GM21528 (cell line): ENCODE results near the gene KIF1A.
"Not testable (repeated sequence)": the region's sequence is repeated elsewhere in the genome, so short reads cannot be mapped to it uniquely, and the experiment has no call there.

Experiments used
- ATAC-seq: cut with Tn5 transposase; IDR thresholded peaks from one replicate; pipeline ENCODE4 v1.9.1; 2021; ENCODE audit warnings: mild to moderate bottlenecking, moderate library complexity; ENCODE audit not compliant: unreplicated experiment, low FRiP score

KIF1A gene

DNA sequence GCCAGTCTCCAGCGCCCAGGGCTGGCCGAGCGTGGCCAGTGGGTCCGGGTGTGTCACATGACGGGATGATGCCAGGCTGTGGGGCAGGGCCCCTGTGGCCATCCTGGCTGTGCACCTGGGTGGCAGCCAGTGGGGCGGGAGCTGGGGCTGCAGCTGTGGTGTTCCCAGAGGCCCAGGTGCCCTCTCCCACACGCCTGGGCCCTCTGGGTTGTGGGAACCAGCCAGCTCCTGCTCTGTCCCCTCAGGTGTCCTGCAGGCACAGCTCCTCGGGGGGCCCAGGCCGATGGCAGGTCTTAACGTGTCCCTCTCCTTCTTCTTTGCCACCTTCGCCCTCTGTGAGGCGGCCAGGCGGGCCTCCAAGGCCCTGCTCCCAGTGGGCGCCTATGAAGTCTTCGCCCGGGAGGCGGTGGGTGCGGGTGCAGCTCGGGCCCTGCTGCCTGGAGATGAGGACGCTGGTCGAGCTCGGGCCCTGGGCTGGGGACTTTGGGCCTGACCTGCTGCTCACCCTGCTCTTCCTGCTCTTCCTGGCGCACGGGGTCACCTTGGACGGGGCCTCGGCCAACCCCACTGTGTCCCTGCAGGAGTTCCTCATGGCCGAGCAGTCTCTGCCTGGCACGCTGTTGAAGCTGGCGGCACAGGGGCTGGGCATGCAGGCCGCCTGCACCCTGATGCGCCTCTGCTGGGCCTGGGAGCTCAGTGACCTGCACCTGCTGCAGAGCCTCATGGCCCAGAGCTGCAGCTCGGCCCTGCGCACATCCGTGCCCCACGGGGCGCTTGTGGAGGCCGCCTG is 128.2 kb downstream of the KIF1A start, which contains the start of gene AQP12A:
TSS of gene AQP12A (plus strand) at position 236 of the 790 bp plus-strand sequence. CDS start at position 284, 48 bp downstream.
- ATAC-seq: not testable (repeated sequence)

DNA sequence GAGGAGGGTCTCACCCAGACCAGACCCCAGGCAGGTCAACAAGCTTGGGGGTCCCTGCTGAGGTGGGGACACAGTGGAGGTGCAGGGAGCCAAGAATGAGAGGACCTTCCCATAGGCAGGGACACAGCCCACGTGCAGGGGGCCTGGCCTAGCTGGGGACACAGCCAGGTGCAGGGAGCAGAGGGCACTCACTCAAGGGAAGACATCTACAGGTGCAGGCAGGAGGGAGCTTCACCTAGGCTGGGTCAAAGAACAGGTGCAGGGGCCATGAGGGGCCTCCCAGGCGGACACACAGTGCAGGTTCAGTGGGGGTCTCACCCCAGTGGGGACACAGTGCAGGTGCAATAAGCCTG is 129.0 kb downstream of the KIF1A start:
- not testable (repeated sequence) for ATAC-seq

GRCh38 chr2:240690421-240691074 is 129.5 kb downstream of the KIF1A start:
- not testable (repeated sequence) for ATAC-seq

DNA sequence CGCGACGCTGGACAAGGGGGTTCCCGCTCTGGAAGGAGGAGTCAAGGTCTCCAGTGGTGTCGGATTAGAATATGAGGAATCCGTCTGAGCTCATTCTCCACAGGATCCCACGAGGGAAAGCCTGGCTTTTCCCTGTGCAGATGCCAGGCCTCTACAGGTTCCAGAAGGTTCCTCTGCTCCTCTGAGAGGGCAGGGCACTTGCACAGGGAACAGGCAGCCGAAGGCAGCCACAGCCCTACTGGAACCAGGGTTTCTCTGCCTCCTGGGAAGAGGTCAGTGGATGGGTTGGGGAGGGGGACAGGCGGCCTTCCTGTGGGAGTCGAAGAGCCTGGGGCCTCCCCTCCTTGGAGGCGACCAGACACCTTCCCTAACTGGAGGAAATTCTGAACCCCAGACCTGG is 130.0 kb downstream of the KIF1A start:
- no peak for ATAC-seq

GRCh38 chr2:240688553-240688919 is 131.5 kb downstream of the KIF1A start:
- no peak for ATAC-seq

DNA sequence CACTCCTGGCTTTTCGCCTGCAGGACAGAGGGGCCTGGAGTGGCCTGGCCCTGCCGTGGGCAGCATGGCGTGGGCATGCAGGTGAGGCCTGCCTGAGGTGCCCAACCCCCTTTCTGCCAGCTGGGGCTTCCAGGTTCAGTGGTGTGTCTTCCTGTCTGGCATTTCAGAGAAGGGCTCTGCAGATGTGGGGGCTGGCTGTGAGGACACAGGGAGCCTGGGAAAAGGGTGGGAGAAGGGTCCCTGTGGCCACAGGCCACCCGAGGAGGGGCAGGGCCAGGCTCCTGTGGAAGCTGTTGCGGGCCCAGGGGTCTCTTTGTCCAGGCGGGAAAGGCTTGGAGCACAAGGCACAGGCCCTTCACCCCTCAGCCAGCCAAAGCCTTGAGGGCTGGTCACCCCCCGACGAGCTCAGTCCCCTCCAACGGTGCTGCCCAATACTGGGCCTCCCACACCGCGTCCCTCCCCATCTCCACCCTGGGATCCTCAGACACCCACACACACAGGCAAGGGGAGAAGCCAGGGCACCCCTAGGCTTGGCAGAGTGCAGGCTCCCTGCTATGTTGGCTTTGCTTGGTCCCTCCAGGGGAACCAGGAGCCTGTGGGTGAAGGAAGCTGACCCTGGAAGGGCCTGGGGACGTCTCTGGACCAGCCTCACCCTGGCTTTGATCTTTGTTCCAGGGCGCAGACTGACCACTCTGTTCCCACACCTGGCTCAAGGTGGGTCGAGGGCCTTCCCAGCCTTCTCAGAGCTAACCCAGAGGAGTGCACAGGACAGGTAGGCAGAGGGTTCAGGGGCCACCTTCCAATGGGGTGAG is 132.1 kb downstream of the KIF1A start:
- ATAC-seq: no peak

- ATAC-seq: no peak
Observed at GRCh38 chr2:240687045-240687740, 132.8 kb downstream of the KIF1A start.

DNA sequence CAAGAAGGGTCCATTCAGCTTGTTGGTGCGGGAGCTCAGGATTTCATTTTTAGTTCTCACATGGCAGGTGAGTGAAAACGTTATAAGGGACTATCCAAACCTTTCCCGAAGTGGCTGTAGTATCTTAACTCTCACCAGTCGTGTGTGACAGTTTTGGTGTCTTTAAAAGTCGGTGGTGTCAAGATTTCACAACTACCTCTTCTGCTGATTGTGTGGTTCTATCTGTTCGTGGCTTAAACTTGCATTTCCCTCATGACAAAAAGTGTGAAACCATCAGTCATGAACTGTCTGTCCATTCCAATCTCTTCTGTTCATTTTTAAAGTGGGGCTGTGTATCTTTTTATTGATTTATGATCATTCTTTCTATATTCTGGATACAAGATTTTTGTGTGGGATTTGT is 133.6 kb downstream of the KIF1A start:
- ATAC-seq: no peak

DNA sequence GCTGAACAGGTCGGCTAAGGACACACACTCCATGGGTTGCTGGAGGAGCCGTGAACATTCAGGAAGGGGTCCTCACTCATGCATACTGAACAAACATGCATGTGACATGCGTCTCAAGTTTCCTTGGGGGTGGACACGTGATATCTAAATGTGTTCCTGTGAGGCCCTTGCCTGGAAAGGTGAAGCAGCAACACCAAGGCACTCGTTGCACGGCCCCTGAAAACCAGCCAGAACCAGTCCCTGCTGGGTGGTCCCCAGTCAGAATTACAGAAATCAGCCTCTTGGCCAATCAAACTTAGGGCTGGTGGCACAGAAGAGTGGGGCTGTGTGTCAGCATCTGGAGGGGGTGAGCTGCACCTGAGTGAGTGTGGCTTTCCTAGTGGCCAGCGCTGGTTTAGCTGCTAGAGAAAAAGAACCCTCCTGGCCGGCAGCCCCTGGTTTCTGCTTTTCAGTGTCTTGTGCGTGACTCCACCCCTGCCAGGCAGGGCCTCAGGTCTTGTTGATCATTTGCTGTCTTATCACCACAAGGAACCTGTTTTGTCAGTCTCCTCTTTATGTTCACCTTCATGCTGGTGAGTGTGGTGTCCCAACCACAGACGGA is 134.1 kb downstream of the KIF1A start:
- ATAC-seq: no peak

GRCh38 chr2:240683980-240684728 is 135.9 kb downstream of the KIF1A start:
- not testable (repeated sequence) for ATAC-seq

DNA sequence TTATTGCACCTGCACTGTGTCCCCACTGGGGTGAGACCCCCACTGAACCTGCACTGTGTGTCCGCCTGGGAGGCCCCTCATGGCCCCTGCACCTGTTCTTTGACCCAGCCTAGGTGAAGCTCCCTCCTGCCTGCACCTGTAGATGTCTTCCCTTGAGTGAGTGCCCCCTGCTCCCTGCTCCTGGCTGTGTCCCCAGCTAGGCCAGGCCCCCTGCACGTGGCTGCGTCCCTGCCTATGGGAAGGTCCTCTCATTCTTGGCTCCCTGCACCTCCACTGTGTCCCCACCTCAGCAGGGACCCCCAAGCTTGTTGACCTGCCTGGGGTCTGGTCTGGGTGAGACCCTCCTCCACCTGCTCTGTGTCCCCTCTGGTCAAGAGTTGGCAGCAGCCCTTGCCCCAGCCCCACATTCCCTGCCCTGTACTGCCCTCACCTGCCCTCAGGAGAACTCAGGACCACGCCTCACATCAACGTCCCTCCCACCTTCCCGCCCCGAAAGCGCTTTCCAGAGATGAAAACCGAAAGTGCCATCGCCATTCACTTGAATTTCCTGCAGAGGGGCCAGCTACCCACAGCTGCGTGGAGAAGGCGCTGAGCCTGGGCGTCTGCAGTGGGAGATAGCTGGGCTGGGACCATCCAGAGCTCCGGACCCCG is 136.6 kb downstream of the KIF1A start:
- not testable (repeated sequence) for ATAC-seq

DNA sequence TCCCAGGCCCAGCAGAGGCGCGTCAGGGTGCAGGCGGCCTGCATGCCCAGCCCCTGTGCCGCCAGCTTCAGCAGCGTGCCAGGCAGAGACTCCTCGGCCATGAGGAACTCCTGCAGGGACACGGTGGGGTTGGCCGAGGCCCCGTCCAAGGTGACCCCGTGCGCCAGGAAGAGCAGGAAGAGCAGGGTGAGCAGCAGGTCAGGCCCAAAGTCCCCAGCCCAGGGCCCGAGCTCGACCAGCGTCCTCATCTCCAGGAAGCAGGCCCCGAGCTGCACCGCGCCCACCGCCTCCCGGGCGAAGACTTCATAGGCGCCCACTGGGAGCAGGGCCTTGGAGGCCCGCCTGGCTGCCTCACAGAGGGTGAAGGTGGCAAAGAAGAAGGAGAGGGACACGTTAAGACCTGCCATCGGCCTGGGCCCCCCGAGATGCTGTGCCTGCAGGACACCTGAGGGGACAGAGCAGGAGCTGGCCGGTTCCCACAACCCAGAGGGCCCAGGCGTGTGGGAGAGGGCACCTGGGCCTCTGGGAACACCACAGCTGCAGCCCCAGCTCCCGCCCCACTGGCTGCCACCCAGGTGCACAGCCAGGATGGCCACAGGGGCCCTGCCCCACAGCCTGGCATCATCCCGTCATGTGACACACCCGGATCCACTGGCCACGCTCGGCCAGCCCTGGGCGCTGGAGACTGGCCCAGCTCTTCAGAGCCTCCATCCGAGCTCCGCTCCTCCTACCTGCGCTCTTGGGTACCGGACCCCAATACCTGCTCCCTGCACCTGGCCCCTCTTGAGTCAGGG is 137.4 kb downstream of the KIF1A start, which contains the start of gene AQP12B:
TSS of gene AQP12B (minus strand) at position 455 of the 794 bp plus-strand sequence. CDS start at position 407, 48 bp downstream.
- not testable (repeated sequence) for ATAC-seq

DNA sequence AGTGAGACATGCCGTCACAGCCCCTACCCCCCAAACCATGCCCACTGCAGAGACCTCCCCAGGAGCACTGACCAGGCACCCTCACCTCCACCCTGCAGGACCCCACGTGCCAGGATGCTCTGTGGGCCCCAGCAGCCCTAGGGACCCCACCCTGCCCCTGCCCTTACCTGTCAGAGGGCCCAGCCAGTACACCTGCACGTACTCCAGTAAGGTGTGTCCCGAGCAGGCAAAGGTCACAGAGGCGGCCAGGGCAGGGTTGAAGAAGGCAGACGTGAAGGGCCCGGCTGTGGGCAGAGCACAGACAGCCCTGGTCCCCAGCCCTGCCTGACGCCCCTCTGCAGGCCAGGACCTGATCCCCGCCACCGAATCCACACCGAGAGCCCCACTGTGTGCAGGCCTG is 139.8 kb downstream of the KIF1A start:
- not testable (repeated sequence) for ATAC-seq

- ATAC-seq: not testable (repeated sequence)
Observed at GRCh38 chr2:240678909-240679308, 141.1 kb downstream of the KIF1A start.

DNA sequence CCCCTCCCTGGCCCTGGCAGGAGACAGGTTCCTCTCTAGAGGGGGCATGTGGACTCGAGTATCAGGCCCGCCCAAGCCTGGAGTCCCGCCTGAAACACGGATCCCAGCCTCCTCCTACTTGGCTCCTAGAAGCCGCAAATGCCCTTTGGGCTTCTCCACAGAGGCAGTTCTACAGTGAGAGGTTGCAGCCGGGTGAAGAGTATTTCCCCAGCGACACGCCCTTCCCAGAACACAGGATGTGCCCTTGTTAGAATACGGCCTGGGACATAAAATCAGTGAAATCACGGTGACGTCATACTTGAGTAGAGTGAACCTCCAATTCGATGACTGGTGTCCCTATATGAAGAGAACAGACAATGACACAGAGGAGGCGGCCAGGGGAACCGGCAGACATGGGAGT is 142.0 kb downstream of the KIF1A start:
- not testable (repeated sequence) for ATAC-seq

DNA sequence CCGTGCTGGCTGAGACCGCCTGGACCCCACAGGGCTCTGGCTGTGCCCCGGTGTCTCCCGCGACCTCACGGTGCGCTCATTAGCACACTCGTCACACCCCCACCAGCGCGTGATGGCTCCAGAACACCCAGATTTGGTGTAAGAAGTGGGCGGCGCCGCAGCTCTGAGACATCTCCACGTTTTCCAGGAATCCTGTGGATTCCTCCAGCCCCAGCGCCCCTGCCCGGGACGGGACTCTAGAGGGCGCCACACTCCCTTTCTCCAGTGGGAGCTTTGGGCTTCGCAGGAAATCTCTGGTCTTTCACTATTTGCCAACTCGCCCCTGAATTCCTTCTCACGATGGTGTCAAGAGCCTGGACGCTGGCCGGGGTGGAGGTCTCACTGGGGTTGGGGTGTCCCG is 144.7 kb downstream of the KIF1A start:
- ATAC-seq: not testable (repeated sequence)

DNA sequence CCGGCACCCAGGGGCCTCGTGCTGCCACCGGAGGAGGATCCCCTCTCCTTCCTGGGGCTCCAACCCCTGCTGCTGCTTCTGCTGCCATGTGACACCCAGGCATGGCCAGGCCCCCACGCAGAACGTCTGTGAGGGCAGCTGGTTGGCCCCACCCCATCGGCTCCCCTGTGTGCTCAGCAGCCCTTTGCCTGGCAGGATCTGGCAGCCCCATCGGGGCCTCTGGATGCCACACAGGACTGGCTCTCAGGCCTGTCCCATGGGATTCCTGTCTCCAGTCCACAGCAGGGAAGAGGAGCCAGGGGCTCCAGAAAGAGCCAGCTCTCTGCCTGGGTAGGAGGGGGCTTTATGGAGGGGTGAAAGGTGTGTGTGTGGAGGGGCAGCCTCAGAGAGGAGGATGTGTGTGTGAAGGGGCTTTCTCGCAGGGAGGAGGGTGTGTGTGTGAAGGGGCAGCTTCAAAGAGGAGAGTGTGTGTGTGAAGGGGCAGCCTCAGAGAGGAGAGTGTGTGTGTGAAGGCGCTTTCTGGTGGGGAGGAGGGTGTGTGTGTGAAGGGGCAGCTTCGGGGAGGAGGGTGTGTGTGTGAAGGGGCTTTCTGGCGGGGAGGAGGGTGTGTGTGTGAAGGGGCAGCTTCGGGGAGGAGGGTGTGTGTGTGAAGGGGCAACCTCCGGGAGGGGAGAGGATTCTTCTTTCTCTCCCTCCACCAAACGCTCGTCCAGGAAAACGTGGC is 145.4 kb downstream of the KIF1A start:
- ATAC-seq: not testable (repeated sequence)
